ENCODE measurements around the gene ABCB1. TPM values are rescaled to one million over a fixed set of nuclear protein-coding genes. Genes with fewer than 3 reads are reported as not detected.

ABCB1 gene
- total and polyA plus RNA-seq, 9 of the 15 experiments (the other 6 are each of a cell fraction or from before 2014, with no cell fraction given), result 0.03 to 0.86 (median 0.52) TPM

GRCh38 chr7:87528730-87529129 lies 72.0 kb downstream of the ABCB1 start:
- Histone ChIP-seq H3K4me2 (ENCODE audit: insufficient read depth, low read length) (no peak overlapping the region), H3K9me3 (replicated peaks; ENCODE audit: control insufficient read depth, insufficient read depth, low read depth, low read length) (no peaks in the 10 kb centered on the region), H2AFZ (ENCODE audit: low read depth, low read length) (no peak overlapping the region), H3K79me2 (ENCODE audit: control insufficient read depth, insufficient read depth, low read length) (no peaks in the 10 kb centered on the region), H3K9ac (ENCODE audit: insufficient read depth in 1 of 2, low read depth in 2 of 2, low read length in 2 of 2) (no peak overlapping the region), H3K4me1 (replicated peaks in 1 of 2; ENCODE audit: control insufficient read depth in 2 of 2, insufficient read depth in 2 of 2, low read length in 2 of 2) (no peaks in the 10 kb centered on the region), H4K20me1 (replicated peaks; ENCODE audit: control insufficient read depth, insufficient read depth, low read length) (no peaks in the 10 kb centered on the region), H3K4me3 (no peak overlapping the region), H3K9me1 (ENCODE audit: control insufficient read depth, insufficient read depth, low read length) (no peaks in the 10 kb centered on the region), H3K27ac (ENCODE audit: extremely low read depth, low read depth, low read length) (no peak overlapping the region), H3K36me3 (ENCODE audit: control insufficient read depth, insufficient read depth, low read length) (no peaks in the 10 kb centered on the region), H3K27me3 (ENCODE audit: control insufficient read depth in 2 of 2, insufficient read depth in 2 of 2, low read length in 2 of 2) (no peaks in the 10 kb centered on the region)
- in situ Hi-C loops (cut with MboI) (no loop called here), intact Hi-C loops (cut with micrococcal nuclease) (no loop called here)
- no TSS peak for BruUV-seq (replicated peaks)
- POLR2A ChIA-PET, result no interaction called here
- ATAC-seq, result no peak
- CTCF ChIA-PET (ENCODE audit: low intra/inter-chr PET ratio), result no interaction called here
- FAIRE-seq, result no peak
- DNase-seq (ENCODE audit: extremely low read depth in 1 of 4, low spot score in 3 of 4), result no peak
- WGBS (ENCODE audit: insufficient coverage, low coverage, missing lambda C conversion rate), result 0% methylated on average over 2 of the region's 2 CpGs
- TF ChIP-seq FOXO4 (CRISPR knock-in tag; IDR thresholded peaks at IDR 0.05) (no peak), HBP1 (CRISPR knock-in tag; IDR thresholded peaks at IDR 0.05) (no peak), ASH1L (IDR thresholded peaks at IDR 0.05; ENCODE audit: borderline replicate concordance, low read depth, partially characterized antibody) (no peak), EP300 (IDR thresholded peaks at IDR 0.05; ENCODE audit: low read length) (no peak), PYGO2 (tag; IDR thresholded peaks at IDR 0.05) (no peak), MYBL2 (IDR thresholded peaks at IDR 0.05; ENCODE audit: low read depth) (no peak), MYBL2 (CRISPR knock-in tag; IDR thresholded peaks at IDR 0.05; ENCODE audit: borderline replicate concordance) (no peak), ZNF274 (IDR thresholded peaks at IDR 0.05; ENCODE audit: borderline replicate concordance, low read depth, low read length) (no peak), PURB (CRISPR knock-in tag; IDR thresholded peaks at IDR 0.05; ENCODE audit: low read depth) (no peak), SNAPC5 (CRISPR knock-in tag; IDR thresholded peaks at IDR 0.05) (no peak), ARID3A (IDR thresholded peaks at IDR 0.05; ENCODE audit: borderline replicate concordance, low read depth, low read length) (no peak), ATF2 (CRISPR knock-in tag; IDR thresholded peaks at IDR 0.05) (no peak), ZBTB33 (CRISPR knock-in tag; IDR thresholded peaks at IDR 0.05) (no peak), ZNF174 (CRISPR knock-in tag; IDR thresholded peaks at IDR 0.05) (no peak)

All from K562 (cell line).